Measurements from ENCODE around the gene SHROOM4.

- TF ChIP-seq CTCF (IDR thresholded peaks at IDR 0.05) = no peak
- no peak for TF ChIP-seq EP300 (IDR thresholded peaks at IDR 0.05)
Measured at GRCh38 chrX:50615570-50616158, 198.3 kb downstream of the SHROOM4 start.
